Left colon (tissue), 2 donors: ENCODE measurements around the gene ADAMTS14. TPM values are rescaled to one million over a fixed set of nuclear protein-coding genes. Genes with fewer than 3 reads are reported as not detected.
A peak's percentile ranks its signal among the peaks of the same experiment; 100 is the strongest.

Source experiments
- ATAC-seq: fragments of 200-7000 bp; cut with Tn5 transposase; one replicate; pipeline ENCODE4 v1.9.1; 2020; ENCODE audit warnings: mild to moderate bottlenecking, moderate library complexity
- DNase-seq, 2 donors: peaks; one replicate each; pipeline ENCODE4 v3.0.0-alpha.2; 2020
- intact Hi-C, 2 donors: fragments of 100-400 bp; cut with DNase I in 1 of 2; cut with micrococcal nuclease in 1 of 2; formaldehyde crosslinking; loops; one replicate each; pipeline versions ENCODE4 v1.11.2 to v1.14.0; 2022; cut with DNase I, micrococcal nuclease
- total RNA-seq, 2 donors: library from RNA; stranded (reverse); fragmentation: NEBNext Ultra II Directional; extraction: Animal tissue kit (Norgen Biotek cat#: 25700); gene quantifications; one replicate each; pipeline ENCODE4 v1.2.1, GENCODE V29; 2021
- donor health status: DM: no; HTN: no; CAD: no.
- donor health status: DM: yes; HTN: yes; CAD: no.

The ADAMTS14 gene
- total RNA-seq, 2 donors from 2014 or later, result 0.95 to 2.1 TPM

DNA sequence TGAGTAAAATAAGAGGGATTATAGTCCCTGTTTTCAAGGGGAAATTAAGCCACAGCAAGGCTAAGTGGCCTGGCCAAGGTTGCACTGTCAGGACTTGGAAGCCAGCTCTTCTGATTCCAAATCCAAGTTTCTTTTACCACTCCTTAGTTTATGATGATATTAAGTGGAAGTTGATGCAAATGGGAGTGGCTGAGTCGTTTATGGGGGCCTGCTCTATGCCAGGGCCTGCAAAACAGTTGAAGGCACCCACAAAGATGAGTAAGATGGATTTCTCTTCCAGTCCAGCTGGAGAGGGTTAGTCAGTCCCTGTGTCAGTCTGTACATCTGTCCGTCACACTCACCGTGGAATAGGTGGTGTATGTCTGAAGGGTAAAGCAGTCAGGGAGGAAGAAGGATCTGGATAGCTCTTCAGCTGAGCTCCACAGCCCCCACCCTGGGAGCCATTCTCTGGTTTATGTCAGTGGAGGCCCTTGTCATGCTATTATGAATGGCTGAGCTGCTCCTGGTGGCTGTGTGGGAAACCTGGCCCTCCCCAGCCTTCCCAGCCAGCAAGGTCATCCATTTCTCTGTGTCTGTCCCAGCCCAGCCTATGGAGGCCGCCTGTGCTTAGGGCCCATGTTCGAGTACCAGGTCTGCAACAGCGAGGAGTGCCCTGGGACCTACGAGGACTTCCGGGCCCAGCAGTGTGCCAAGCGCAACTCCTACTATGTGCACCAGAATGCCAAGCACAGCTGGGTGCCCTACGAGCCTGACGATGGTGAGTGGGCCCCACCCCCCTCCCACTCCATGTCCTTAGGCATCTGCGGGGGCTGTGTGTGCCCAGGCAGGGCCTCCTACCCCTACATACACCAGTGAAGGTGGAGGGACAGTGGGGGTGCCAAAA is 68.3 kb downstream of the ADAMTS14 start:
- no peak for ATAC-seq
- no peak for DNase-seq
- intact Hi-C loops, result no loop called here

DNA sequence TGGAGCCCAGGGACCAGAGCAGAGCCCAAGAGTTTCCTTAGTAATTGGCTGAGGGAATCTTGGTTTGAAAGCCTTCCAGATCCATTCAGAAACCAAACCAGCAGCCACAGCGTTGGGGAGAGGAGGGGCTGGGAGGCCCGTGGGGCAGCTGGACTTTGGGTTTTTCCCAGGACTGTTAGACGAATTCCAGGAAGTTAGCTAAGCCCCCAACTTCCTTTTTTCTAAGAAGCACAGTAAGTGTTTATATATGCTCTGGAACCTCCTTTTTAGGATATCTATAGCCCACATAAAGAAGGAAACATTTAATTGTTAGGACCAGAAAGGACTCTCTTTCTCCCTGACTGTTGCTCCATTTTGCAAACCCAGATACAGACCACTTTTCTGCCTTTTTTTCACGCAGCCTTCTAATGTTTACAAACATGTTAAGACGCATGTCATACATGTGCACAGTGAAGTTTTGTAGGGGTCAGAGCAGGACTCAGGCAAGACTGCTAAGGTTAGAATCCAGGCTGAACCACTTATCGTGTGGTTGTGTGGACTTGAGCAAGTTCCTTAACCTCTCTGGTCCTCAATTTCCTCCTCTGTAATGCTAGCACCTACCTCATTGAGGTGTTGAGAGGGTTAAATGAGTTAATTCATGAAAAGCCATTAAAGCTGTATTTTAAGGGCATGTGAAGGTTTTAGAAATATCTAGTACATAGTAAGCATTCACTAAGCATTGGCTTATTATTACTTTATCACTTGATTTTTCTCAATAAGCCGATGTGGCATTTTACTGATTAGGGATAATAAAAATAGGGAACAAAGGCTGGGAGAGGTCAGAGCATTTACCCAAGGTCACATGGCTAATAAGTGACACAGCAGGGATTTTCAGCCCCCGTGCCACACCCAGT is 70.5 kb downstream of the ADAMTS14 start:
- intact Hi-C loops, result no loop called here
- DNase-seq (no peak), ATAC-seq (peak; percentile 59)

- no peak for DNase-seq
- ATAC-seq, result no peak
- intact Hi-C loops, result no loop called here
These were observed 71.1 kb downstream of the ADAMTS14 start for GRCh38 chr10:70743430-70743788.

DNA sequence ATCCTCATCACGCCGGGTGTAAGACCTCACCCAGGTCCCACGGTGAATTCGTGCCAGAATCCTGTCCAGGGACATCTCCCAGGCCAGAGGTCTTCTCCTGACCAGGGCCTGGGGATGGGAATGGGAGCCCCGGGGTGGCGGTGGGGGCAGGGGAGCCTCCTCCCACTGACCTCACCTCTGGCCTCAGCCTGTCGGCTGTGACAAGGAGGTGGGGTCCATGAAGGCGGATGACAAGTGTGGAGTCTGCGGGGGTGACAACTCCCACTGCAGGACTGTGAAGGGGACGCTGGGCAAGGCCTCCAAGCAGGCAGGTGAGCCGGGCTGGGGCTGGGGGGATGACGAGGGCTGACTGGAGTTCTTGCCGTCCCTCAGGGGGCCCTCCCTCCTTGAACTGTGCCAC is 71.6 kb downstream of the ADAMTS14 start:
- intact Hi-C loops, result no loop called here
- no peak for DNase-seq
- no peak for ATAC-seq

GRCh38 chr10:70744617-70745143 is 72.4 kb downstream of the ADAMTS14 start:
- no peak for ATAC-seq
- intact Hi-C loops, result no loop called here
- no peak for DNase-seq

DNA sequence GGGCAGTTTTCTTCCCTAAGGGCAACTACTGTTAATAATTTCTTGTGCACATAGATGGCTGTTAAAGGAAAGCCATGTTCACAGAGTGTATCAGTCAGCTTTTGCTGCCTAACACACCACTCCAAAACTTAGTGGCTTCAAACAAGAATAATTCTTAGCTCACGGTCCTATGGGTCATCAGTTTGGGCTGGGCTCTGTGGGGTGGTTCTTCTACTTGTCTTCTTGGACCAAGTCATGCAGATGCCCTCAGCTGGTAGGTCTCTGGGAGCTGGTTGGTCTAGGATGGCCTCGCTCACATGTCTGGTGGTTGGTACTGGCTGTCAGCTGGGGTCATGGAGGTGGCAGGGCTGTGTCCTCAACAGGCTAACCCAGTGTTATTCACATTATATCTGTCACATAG is 73.2 kb downstream of the ADAMTS14 start:
- DNase-seq (no peak), ATAC-seq (no peak)
- intact Hi-C loops, result no loop called here

- intact Hi-C loops, result no loop called here
- DNase-seq (no peak), ATAC-seq (no peak)
These were observed 75.1 kb downstream of the ADAMTS14 start for GRCh38 chr10:70747192-70747965.

GRCh38 chr10:70748305-70748704 is 76.0 kb downstream of the ADAMTS14 start:
- no peak for DNase-seq
- ATAC-seq, result no peak
- intact Hi-C loops, result no loop called here

- DNase-seq (no peak), ATAC-seq (no peak)
- intact Hi-C loops, result no loop called here
These were observed 76.7 kb downstream of the ADAMTS14 start for GRCh38 chr10:70748801-70749573.

- ATAC-seq (no peak), DNase-seq (no peak)
- intact Hi-C loops, result no loop called here
These were observed 77.5 kb downstream of the ADAMTS14 start for GRCh38 chr10:70749756-70750155.

- DNase-seq (no peak), ATAC-seq (no peak)
- intact Hi-C loops, result no loop called here
These were observed 77.9 kb downstream of the ADAMTS14 start for GRCh38 chr10:70750156-70750703.

- ATAC-seq (no peak), DNase-seq (no peak)
- intact Hi-C loops, result no loop called here
These were observed 79.0 kb downstream of the ADAMTS14 start for GRCh38 chr10:70751356-70751755.

- no peak for ATAC-seq
- intact Hi-C loops, result no loop called here
- DNase-seq, result no peak
These were observed 79.7 kb downstream of the ADAMTS14 start for GRCh38 chr10:70751991-70752390.

DNA sequence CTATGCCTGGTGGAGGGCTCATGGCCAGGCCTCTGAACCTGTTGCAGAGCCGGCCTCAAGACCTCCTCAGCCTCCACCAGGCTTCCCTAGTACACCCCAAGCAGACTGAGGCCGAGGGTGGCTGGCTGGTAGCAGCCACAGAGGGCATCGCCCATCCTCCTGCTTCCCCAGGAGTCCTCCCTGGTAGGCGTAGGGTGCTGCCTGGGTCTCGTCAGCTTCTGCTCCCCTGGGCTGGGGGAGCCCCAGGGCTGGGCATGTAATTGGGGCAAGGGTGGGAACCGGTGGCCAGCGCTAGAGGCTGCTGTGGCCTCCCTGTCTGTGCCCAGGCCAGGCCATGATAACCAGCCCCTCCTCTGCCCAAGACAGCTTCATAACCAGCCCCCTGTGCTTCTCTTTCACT is 80.3 kb downstream of the ADAMTS14 start:
- no peak for ATAC-seq
- intact Hi-C loops, result no loop called here

GRCh38 chr10:70753026-70753663 is 80.8 kb downstream of the ADAMTS14 start:
- ATAC-seq (no peak), DNase-seq (no peak)
- intact Hi-C loops, result no loop called here

More for the DNA sequence above, 80.3 kb downstream of the ADAMTS14 start:
- DNase-seq, result no peak

- no peak for DNase-seq
- no peak for ATAC-seq
- intact Hi-C loops, result no loop called here
These were observed 81.7 kb downstream of the ADAMTS14 start for GRCh38 chr10:70753841-70754621.
